Loucy (cell line): ENCODE measurements around the gene WFDC8.

Experiments
- H2AFZ ChIP-seq: fragments of 200-600 bp; sonication (generic); 2 replicates; pipeline ENCODE4 v1.6.0; 2016; ENCODE audit warnings: antibody characterized with exemption, mild to moderate bottlenecking, low read length, moderate library complexity
- H3F3A ChIP-seq: fragments of 200-600 bp; 2 replicates; pipeline ENCODE4 v1.6.0; 2016; ENCODE audit warnings: antibody characterized with exemption, low read depth, mild to moderate bottlenecking
- H3K27me3 ChIP-seq: fragments of 200-600 bp; sonication (generic); 2 replicates; pipeline ENCODE4 v1.6.1; 2014; ENCODE audit warnings: low read length, mild to moderate bottlenecking; ENCODE audit not compliant: insufficient read depth, poor library complexity, severe bottlenecking
- H3K36me3 ChIP-seq: fragments of 200-600 bp; sonication (generic); 2 replicates; pipeline ENCODE4 v1.6.1; 2016; ENCODE audit warnings: low read length; ENCODE audit not compliant: insufficient read depth
- H3K4me1 ChIP-seq: fragments of 200-600 bp; sonication (generic); 2 replicates; pipeline ENCODE4 v1.5.1; 2014; ENCODE audit warnings: low read length, mild to moderate bottlenecking; ENCODE audit not compliant: insufficient read depth, poor library complexity, severe bottlenecking
- H3K4me2 ChIP-seq: fragments of 200-600 bp; sonication (generic); 2 replicates; pipeline ENCODE4 v1.6.0; 2014; ENCODE audit warnings: antibody characterized with exemption, low read length, low read depth, mild to moderate bottlenecking; ENCODE audit not compliant: poor library complexity, severe bottlenecking
- H3K4me3 ChIP-seq: fragments of 200-600 bp; sonication (generic); 2 replicates; pipeline ENCODE4 v1.5.1; 2014; ENCODE audit warnings: low read length, mild to moderate bottlenecking, mixed read lengths; ENCODE audit not compliant: poor library complexity, severe bottlenecking
- H3K79me2 ChIP-seq: fragments of 200-600 bp; sonication (generic); 2 replicates; pipeline ENCODE4 v1.6.1; 2014; ENCODE audit warnings: low read length; ENCODE audit not compliant: insufficient read depth
- H3K9ac ChIP-seq: fragments of 200-600 bp; sonication (generic); 2 replicates; pipeline ENCODE4 v1.6.0; 2014; ENCODE audit warnings: mild to moderate bottlenecking, low read depth, low read length, moderate library complexity; ENCODE audit not compliant: poor library complexity, severe bottlenecking
- H3K9me2 ChIP-seq: fragments of 200-600 bp; sonication (generic); replicated peaks from 2 replicates; pipeline ENCODE4 v1.6.1; 2016; ENCODE audit warnings: low read depth, low read length, mixed read lengths
- H3K9me3 ChIP-seq: fragments of 200-600 bp; sonication (generic); 2 replicates; pipeline ENCODE4 v1.6.1; 2014; ENCODE audit warnings: mild to moderate bottlenecking, antibody characterized with exemption, low read length, low read depth; ENCODE audit not compliant: insufficient read depth
- H4K20me1 ChIP-seq: fragments of 200-600 bp; sonication (generic); 2 replicates; pipeline ENCODE4 v1.6.0; 2014; ENCODE audit warnings: antibody characterized with exemption, low read length, mild to moderate bottlenecking; ENCODE audit not compliant: insufficient read depth, poor library complexity, severe bottlenecking
- CTCF ChIP-seq: fragments of 200-600 bp; sonication (generic); conservative IDR thresholded peaks from 2 replicates; pipeline ENCODE4 v1.5.1; 2014; ENCODE audit warnings: mild to moderate bottlenecking, antibody characterized with exemption, low read length
- EZH2phosphoT487 ChIP-seq: fragments of 200-600 bp; IDR thresholded peaks from 2 replicates; pipeline ENCODE4 v1.6.1; 2018; ENCODE audit warnings: antibody characterized with exemption, mild to moderate bottlenecking, moderate library complexity, borderline replicate concordance

The WFDC8 gene

GRCh38 chr20:45555198-45555597 lies 23.9 kb downstream of the WFDC8 start:
- H2AFZ ChIP-seq = no peak overlapping the region
- H3K4me3 ChIP-seq = no peak overlapping the region
- no peaks in the 10 kb centered on the region for H3K27me3 ChIP-seq
- no peaks in the 10 kb centered on the region for H3K36me3 ChIP-seq
- no peaks in the 10 kb centered on the region for H3F3A ChIP-seq
- H4K20me1 ChIP-seq = no peaks in the 10 kb centered on the region
- H3K9ac ChIP-seq = no peak overlapping the region
- H3K4me1 ChIP-seq = no peaks in the 10 kb centered on the region
- TF ChIP-seq CTCF (no peak), EZH2phosphoT487 (no peak)
- no peaks in the 10 kb centered on the region for H3K79me2 ChIP-seq
- no peaks in the 10 kb centered on the region for H3K9me2 ChIP-seq
- no peaks in the 10 kb centered on the region for H3K9me3 ChIP-seq
- no peak overlapping the region for H3K4me2 ChIP-seq

GRCh38 chr20:45552456-45552855 lies 26.6 kb downstream of the WFDC8 start:
- Histone ChIP-seq H3F3A (no peaks in the 10 kb centered on the region), H3K9me2 (no peaks in the 10 kb centered on the region), H3K4me3 (no peak overlapping the region), H2AFZ (no peak overlapping the region), H3K4me1 (no peaks in the 10 kb centered on the region), H3K9me3 (no peaks in the 10 kb centered on the region), H3K27me3 (no peaks in the 10 kb centered on the region), H3K9ac (no peak overlapping the region), H4K20me1 (no peaks in the 10 kb centered on the region), H3K36me3 (no peaks in the 10 kb centered on the region), H3K79me2 (no peaks in the 10 kb centered on the region), H3K4me2 (no peak overlapping the region)
- TF ChIP-seq EZH2phosphoT487 (no peak), CTCF (no peak)

GRCh38 chr20:45550765-45551164 lies 28.3 kb downstream of the WFDC8 start:
- Histone ChIP-seq H3K4me1 (no peaks in the 10 kb centered on the region), H2AFZ (no peak overlapping the region), H4K20me1 (no peaks in the 10 kb centered on the region), H3K4me2 (no peak overlapping the region), H3K9ac (no peak overlapping the region), H3K79me2 (no peaks in the 10 kb centered on the region), H3K9me2 (no peaks in the 10 kb centered on the region), H3K4me3 (no peak overlapping the region), H3K9me3 (no peaks in the 10 kb centered on the region), H3K27me3 (no peaks in the 10 kb centered on the region), H3K36me3 (no peaks in the 10 kb centered on the region), H3F3A (no peaks in the 10 kb centered on the region)
- TF ChIP-seq CTCF = no peak
- no peak for TF ChIP-seq EZH2phosphoT487
